ENCODE measurements around the gene CHRNA10. TPM values are rescaled to one million over a fixed set of nuclear protein-coding genes. Genes with fewer than 3 reads are reported as not detected.

CHRNA10 gene
- total and polyA plus RNA-seq, 2 of the 13 experiments (the other 11 are each of a cell fraction or from before 2014, with no cell fraction given) = 0.53 to 0.71 TPM

DNA sequence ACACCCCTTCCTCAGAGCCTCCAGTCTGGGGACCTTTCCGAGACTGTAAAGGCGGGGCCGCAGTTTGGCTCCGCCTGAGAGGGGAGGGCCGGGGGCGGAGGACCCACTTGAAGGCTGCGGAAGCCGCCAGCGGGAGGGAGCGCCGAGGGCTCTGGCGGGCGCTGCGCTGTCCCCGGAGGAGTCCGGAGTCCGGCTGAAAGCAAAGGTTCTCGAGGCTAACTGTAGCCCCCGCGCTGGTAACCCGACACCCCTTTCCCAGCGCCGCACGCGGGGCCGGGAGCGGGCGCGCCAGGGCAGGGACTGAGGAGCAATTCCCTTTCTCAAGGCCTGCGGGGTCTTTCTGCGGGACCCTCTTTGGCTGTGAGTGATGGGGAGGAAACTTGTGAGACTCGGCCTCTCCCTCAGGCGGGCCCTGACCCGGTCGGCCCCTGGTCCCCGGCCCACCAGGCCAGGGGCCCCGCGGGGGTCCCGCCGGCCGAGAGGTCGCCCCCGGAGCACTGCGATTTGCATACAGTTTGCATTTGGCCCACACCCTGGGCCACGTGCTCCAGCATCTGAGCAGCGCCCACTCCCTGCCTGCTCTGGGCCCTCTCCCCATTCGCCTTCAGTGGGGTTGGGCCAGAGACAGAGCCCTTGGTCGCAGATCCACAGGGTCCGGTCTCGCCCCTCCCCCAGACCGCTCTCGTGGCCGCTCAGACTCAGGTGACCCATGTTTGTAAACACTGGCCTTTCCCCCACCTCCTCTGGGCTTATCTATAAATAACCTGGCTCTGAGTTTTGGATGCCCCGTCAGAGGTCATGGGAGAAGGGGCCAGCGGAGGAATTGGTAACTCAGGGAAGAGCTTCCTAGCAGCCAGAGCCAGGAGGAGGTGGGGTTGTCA lies 28.9 kb downstream of the CHRNA10 start (continued):
- TF ChIP-seq, protein P1, sequence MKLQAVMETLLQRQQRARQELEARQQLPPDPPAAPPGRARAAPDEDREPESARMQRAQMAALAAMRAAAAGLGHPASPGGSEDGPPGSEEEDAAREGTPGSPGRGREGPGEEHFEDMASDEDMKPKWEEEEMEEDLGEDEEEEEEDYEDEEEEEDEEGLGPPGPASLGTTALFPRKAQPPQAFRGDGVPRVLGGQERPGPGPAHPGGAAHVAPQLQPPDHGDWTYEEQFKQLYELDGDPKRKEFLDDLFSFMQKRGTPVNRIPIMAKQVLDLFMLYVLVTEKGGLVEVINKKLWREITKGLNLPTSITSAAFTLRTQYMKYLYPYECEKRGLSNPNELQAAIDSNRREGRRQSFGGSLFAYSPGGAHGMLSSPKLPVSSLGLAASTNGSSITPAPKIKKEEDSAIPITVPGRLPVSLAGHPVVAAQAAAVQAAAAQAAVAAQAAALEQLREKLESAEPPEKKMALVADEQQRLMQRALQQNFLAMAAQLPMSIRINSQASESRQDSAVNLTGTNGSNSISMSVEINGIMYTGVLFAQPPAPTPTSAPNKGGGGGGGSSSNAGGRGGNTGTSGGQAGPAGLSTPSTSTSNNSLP (IDR thresholded peaks at IDR 0.05; ENCODE audit: low read depth, low read length) = no peak
- TF ChIP-seq SIX1 (CRISPR knock-in tag; IDR thresholded peaks at IDR 0.05; ENCODE audit: borderline replicate concordance) (peak; percentile 97), ZBTB43 (CRISPR knock-in tag; conservative IDR thresholded peaks at IDR 0.05) (no peak), ZHX2 (IDR thresholded peaks at IDR 0.05; ENCODE audit: low read depth) (no peak), ZHX2 (CRISPR knock-in tag; IDR thresholded peaks at IDR 0.05; ENCODE audit: borderline replicate concordance) (no peak), ZFP90 (CRISPR knock-in tag; IDR thresholded peaks at IDR 0.05; ENCODE audit: borderline replicate concordance) (no peak), ZNF263 (CRISPR knock-in tag; IDR thresholded peaks at IDR 0.05) (peak; percentile 69), MTA3 (CRISPR knock-in tag; IDR thresholded peaks at IDR 0.05) (no peak), ARID4A (CRISPR knock-in tag; IDR thresholded peaks at IDR 0.05; ENCODE audit: borderline replicate concordance) (peak; percentile 70), ZBTB8A (CRISPR knock-in tag; IDR thresholded peaks at IDR 0.05; ENCODE audit: borderline replicate concordance, low read depth) (0 out of 2 replicates have a peak, but pooled peaks have one; percentile 33), GZF1 (CRISPR knock-in tag; IDR thresholded peaks at IDR 0.05) (no peak), ZNF460 (CRISPR knock-in tag; IDR thresholded peaks at IDR 0.05; ENCODE audit: borderline replicate concordance) (no peak)
- TF ChIP-seq, protein P2, sequence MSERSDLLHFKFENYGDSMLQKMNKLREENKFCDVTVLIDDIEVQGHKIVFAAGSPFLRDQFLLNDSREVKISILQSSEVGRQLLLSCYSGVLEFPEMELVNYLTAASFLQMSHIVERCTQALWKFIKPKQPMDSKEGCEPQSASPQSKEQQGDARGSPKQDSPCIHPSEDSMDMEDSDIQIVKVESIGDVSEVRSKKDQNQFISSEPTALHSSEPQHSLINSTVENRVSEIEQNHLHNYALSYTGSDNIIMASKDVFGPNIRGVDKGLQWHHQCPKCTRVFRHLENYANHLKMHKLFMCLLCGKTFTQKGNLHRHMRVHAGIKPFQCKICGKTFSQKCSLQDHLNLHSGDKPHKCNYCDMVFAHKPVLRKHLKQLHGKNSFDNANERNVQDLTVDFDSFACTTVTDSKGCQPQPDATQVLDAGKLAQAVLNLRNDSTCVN (CRISPR knock-in tag; IDR thresholded peaks at IDR 0.05; ENCODE audit: borderline replicate concordance) = no peak
